PC-9 (cell line): Measurements from ENCODE around the gene SLC8A1. TPM values are rescaled to one million over a fixed set of nuclear protein-coding genes. Genes with fewer than 3 reads are reported as not detected.

Source experiments
- BruUV-seq: library from RNA; stranded (reverse); fragments of 400-500 nt; replicated peaks from 2 replicates; lab custom pipeline; 2021; lab: Mats Ljungman, UMichigan
- CTCF ChIA-PET: fragments of 300-600 bp; sonication (Branson Sonifier 250); formaldehyde crosslinking; loops from one replicate; lab custom pipeline; 2022; ENCODE audit warnings: antibody characterized with exemption; lab: Charles Lee
- POLR2A ChIA-PET: fragments of 300-600 bp; sonication (Branson Sonifier 250); formaldehyde crosslinking; loops from one replicate; lab custom pipeline; 2022; ENCODE audit warnings: antibody characterized with exemption; ENCODE audit not compliant: unreplicated experiment; lab: Charles Lee
- DNase-seq, 2 experiments: peaks; one replicate each; pipeline versions ENCODE4 v3.0.0 to v3.0.0-alpha.2; 2015 to 2022; ENCODE audit warnings: mixed read lengths in 1 of 2
- H2AFZ ChIP-seq: fragments of 200-600 bp; sonication (generic); 2 replicates; pipeline ENCODE4 v1.8.1; 2017; ENCODE audit warnings: antibody characterized with exemption
- H3F3A ChIP-seq: fragments of 200-600 bp; sonication (generic); 2 replicates; pipeline ENCODE4 v1.8.1; 2017; ENCODE audit warnings: antibody characterized with exemption, mild to moderate bottlenecking, low read depth; ENCODE audit not compliant: insufficient read depth
- H3K27ac ChIP-seq: fragments of 200-600 bp; sonication (generic); 2 replicates; pipeline ENCODE4 v1.6.1; 2016; ENCODE audit warnings: mixed run types
- H3K27me3 ChIP-seq: fragments of 200-600 bp; sonication (generic); 2 replicates; pipeline ENCODE4 v1.6.1; 2016; ENCODE audit warnings: low read depth, mixed run types; ENCODE audit not compliant: insufficient read depth
- H3K36me3 ChIP-seq: fragments of 200-600 bp; sonication (generic); 2 replicates; pipeline ENCODE4 v1.6.1; 2016; ENCODE audit warnings: low read depth, mixed run types
- H3K4me1 ChIP-seq: fragments of 200-600 bp; sonication (generic); replicated peaks from 2 replicates; pipeline ENCODE4 v1.6.1; 2016; ENCODE audit warnings: mixed run types; ENCODE audit not compliant: insufficient read depth
- H3K4me2 ChIP-seq: fragments of 200-600 bp; sonication (generic); 2 replicates; pipeline ENCODE4 v1.6.1; 2017; ENCODE audit warnings: mixed run types
- H3K4me3 ChIP-seq: fragments of 200-600 bp; sonication (generic); 2 replicates; pipeline ENCODE4 v1.6.1; 2016; ENCODE audit warnings: mixed run types
- H3K79me2 ChIP-seq: fragments of 200-600 bp; sonication (generic); 2 replicates; pipeline ENCODE4 v1.6.1; 2017; ENCODE audit warnings: low read depth, mixed run types
- H3K9me2 ChIP-seq: fragments of 200-600 bp; sonication (generic); 2 replicates; pipeline ENCODE4 v1.8.1; 2017; ENCODE audit warnings: mild to moderate bottlenecking; ENCODE audit not compliant: insufficient read depth
- H3K9me3 ChIP-seq: fragments of 200-600 bp; sonication (generic); 2 replicates; pipeline ENCODE4 v1.8.1; 2016; ENCODE audit warnings: low read depth; ENCODE audit not compliant: insufficient read depth
- H4K20me1 ChIP-seq: fragments of 200-600 bp; sonication (generic); 2 replicates; pipeline ENCODE4 v1.8.1; 2017; ENCODE audit not compliant: insufficient read depth
- EZH2 ChIP-seq: fragments of 200-600 bp; sonication (generic); IDR thresholded peaks from 2 replicates; pipeline ENCODE4 v1.8.0; 2017; ENCODE audit warnings: antibody characterized with exemption, low read depth
- intact Hi-C: fragments of 100-400 bp; cut with micrococcal nuclease; formaldehyde crosslinking; loops from one replicate; pipeline ENCODE4 v1.10.0; 2022; ENCODE audit not compliant: unreplicated experiment
- total RNA-seq: library from RNA; stranded (reverse); gene quantifications from 2 replicates; pipeline ENCODE4 v1.2.3, GENCODE V29; 2021
- TF ChIP-seq, protein P1 (sequence below): fragments of 200-600 bp; sonication (generic); conservative IDR thresholded peaks from 2 replicates; pipeline ENCODE4 v1.6.1; 2017; ENCODE audit warnings: mixed run types, antibody characterized with exemption, mild to moderate bottlenecking, moderate library complexity

The SLC8A1 gene
- total RNA-seq, 1 experiment from 2014 or later: 13.5 TPM

- Histone ChIP-seq H3K36me3 (no peaks in the 10 kb centered on the region), H3F3A (0 out of 2 replicates have a peak, but pooled peaks cover 7% of the 10 kb centered on the region), H3K4me1 (0 out of 2 replicates have a peak, but pooled peaks cover 6% of the 10 kb centered on the region), H3K4me3 (no peak overlapping the region), H3K27me3 (no peaks in the 10 kb centered on the region), H3K79me2 (no peaks in the 10 kb centered on the region), H3K9me3 (no peaks in the 10 kb centered on the region), H2AFZ (peak overlapping the region; percentile 32; the same call in 1 of the 2 replicates), H3K9me2 (no peaks in the 10 kb centered on the region), H3K27ac (no peak overlapping the region), H4K20me1 (no peaks in the 10 kb centered on the region), H3K4me2 (no peak overlapping the region)
- TF ChIP-seq EZH2: no peak
- TF ChIP-seq, protein P1, sequence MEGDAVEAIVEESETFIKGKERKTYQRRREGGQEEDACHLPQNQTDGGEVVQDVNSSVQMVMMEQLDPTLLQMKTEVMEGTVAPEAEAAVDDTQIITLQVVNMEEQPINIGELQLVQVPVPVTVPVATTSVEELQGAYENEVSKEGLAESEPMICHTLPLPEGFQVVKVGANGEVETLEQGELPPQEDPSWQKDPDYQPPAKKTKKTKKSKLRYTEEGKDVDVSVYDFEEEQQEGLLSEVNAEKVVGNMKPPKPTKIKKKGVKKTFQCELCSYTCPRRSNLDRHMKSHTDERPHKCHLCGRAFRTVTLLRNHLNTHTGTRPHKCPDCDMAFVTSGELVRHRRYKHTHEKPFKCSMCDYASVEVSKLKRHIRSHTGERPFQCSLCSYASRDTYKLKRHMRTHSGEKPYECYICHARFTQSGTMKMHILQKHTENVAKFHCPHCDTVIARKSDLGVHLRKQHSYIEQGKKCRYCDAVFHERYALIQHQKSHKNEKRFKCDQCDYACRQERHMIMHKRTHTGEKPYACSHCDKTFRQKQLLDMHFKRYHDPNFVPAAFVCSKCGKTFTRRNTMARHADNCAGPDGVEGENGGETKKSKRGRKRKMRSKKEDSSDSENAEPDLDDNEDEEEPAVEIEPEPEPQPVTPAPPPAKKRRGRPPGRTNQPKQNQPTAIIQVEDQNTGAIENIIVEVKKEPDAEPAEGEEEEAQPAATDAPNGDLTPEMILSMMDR: no peak
- BruUV-seq: no TSS peak
- ChIA-PET POLR2A (no interaction called here), CTCF (no interaction called here)
- DNase-seq: peak in 1 of 2 experiments; percentile 49
- intact Hi-C loops: no loop called here
Observed at GRCh38 chr2:40348665-40349064, 103.2 kb downstream of the SLC8A1 start.

GRCh38 chr2:40348038-40348437 lies 103.9 kb downstream of the SLC8A1 start:
- no peak overlapping the region for H3K27ac ChIP-seq
- no peaks in the 10 kb centered on the region for H4K20me1 ChIP-seq
- BruUV-seq: no TSS peak
- H3K27me3 ChIP-seq: no peaks in the 10 kb centered on the region
- H3K4me3 ChIP-seq: no peak overlapping the region
- H3K79me2 ChIP-seq: no peaks in the 10 kb centered on the region
- no peak overlapping the region for H3K4me2 ChIP-seq
- intact Hi-C loops: no loop called here
- TF ChIP-seq, protein P1: no peak
- TF ChIP-seq EZH2: no peak
- ChIA-PET CTCF (no interaction called here), POLR2A (interaction anchor here (0.7 kb wide), 1 partner anchor 20 kb away, joined by 3 read pairs; no protein-coding TSS in a partner anchor)
- 0 out of 2 replicates have a peak, but pooled peaks cover 7% of the 10 kb centered on the region for H3F3A ChIP-seq
- no peaks in the 10 kb centered on the region for H3K9me2 ChIP-seq
- H2AFZ ChIP-seq: no peak overlapping the region
- H3K9me3 ChIP-seq: no peaks in the 10 kb centered on the region
- no peak for DNase-seq
- H3K36me3 ChIP-seq: no peaks in the 10 kb centered on the region
- 0 out of 2 replicates have a peak, but pooled peaks cover 6% of the 10 kb centered on the region for H3K4me1 ChIP-seq

- BruUV-seq: no TSS peak
- H4K20me1 ChIP-seq: no peaks in the 10 kb centered on the region
- H3F3A ChIP-seq: 0 out of 2 replicates have a peak, but pooled peaks cover under 1% of the 10 kb centered on the region
- no peak for DNase-seq
- TF ChIP-seq EZH2: no peak
- TF ChIP-seq, protein P1: no peak
- H3K9me2 ChIP-seq: no peaks in the 10 kb centered on the region
- no peak overlapping the region for H3K27ac ChIP-seq
- POLR2A ChIA-PET: interaction anchor here (0.7 kb wide), 1 partner anchor 14 kb away, joined by 3 read pairs; no protein-coding TSS in a partner anchor
- no peaks in the 10 kb centered on the region for H3K9me3 ChIP-seq
- CTCF ChIA-PET: no interaction called here
- H3K36me3 ChIP-seq: no peaks in the 10 kb centered on the region
- no peak overlapping the region for H2AFZ ChIP-seq
- 0 out of 2 replicates have a peak, but pooled peaks cover 6% of the 10 kb centered on the region for H3K4me1 ChIP-seq
- H3K4me2 ChIP-seq: no peak overlapping the region
- no peaks in the 10 kb centered on the region for H3K27me3 ChIP-seq
- no peak overlapping the region for H3K4me3 ChIP-seq
- intact Hi-C loops: no loop called here
- H3K79me2 ChIP-seq: no peaks in the 10 kb centered on the region
Observed at GRCh38 chr2:40346535-40347354, 105.1 kb downstream of the SLC8A1 start.
